ENCODE measurements around the gene MAP1S.

DNA sequence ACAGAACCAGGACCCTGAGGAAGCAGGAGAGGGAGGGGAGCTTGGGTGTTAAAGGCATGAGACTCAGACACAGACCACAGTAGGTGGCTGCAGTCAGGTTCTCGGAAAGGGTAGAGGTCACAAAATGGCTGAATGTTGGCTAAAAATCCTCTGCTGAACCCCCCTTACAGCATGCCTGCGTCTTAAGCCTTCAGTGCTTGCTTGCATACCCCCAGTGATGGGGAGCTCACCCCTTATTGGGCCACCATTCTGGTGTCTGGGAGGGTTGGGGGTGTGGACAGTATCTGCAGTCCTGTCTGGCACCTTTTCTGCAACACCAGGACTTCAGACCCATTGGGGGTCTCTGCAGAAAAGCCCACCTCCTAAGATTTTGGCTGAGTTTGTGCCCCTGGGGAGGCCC is 61.5 kb downstream of the MAP1S start:
- TF ChIP-seq, protein P1, sequence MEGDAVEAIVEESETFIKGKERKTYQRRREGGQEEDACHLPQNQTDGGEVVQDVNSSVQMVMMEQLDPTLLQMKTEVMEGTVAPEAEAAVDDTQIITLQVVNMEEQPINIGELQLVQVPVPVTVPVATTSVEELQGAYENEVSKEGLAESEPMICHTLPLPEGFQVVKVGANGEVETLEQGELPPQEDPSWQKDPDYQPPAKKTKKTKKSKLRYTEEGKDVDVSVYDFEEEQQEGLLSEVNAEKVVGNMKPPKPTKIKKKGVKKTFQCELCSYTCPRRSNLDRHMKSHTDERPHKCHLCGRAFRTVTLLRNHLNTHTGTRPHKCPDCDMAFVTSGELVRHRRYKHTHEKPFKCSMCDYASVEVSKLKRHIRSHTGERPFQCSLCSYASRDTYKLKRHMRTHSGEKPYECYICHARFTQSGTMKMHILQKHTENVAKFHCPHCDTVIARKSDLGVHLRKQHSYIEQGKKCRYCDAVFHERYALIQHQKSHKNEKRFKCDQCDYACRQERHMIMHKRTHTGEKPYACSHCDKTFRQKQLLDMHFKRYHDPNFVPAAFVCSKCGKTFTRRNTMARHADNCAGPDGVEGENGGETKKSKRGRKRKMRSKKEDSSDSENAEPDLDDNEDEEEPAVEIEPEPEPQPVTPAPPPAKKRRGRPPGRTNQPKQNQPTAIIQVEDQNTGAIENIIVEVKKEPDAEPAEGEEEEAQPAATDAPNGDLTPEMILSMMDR (IDR thresholded peaks at IDR 0.05; ENCODE audit: borderline replicate concordance, extremely low read depth, low read length, poor library complexity, severe bottlenecking): no peak
- TF ChIP-seq EZH2 (IDR thresholded peaks at IDR 0.05; ENCODE audit: borderline replicate concordance, low read depth, low read length, severe bottlenecking): no peak

Data from DND-41 (cell line).